Adrenal gland (tissue), 5 donors: ENCODE data around the gene PBX3.

Experiments used
- CTCF ChIP-seq, 6 experiments: fragments of 450-650 bp in 4 of 6; fragments of 200-600 bp in 2 of 6; sonication (generic) in 1 of 6; IDR thresholded peaks; 1 replicate in 5 of 6; 2 replicates in 1 of 6; pipeline versions ENCODE4 v1.5.1 to v1.8.0; 2016 to 2021; ENCODE audit warnings: antibody characterized with exemption in 6 of 6, mild to moderate bottlenecking in 2 of 6, moderate library complexity in 1 of 6
- POLR2A ChIP-seq, 2 donors: fragments of 450-650 bp; IDR thresholded peaks; one replicate each; pipeline ENCODE4 v1.6.1; 2017; ENCODE audit warnings: antibody characterized with exemption in 2 of 2, mild to moderate bottlenecking in 2 of 2, moderate library complexity in 1 of 2
- donor health status: DM: no; HTN: no; CAD: no.

- TF ChIP-seq POLR2A (IDR thresholded peaks at IDR 0.05) (no peak), CTCF (IDR thresholded peaks at IDR 0.05) (no peak)
These were observed 79.7 kb downstream of the PBX3 start for GRCh38 chr9:125826850-125827249.
